Activated CD4-positive, alpha-beta T cell treated with anti-CD3 and anti-CD28 coated beads for 4 hours (primary cell): ENCODE data around the gene COL15A1.
"Not testable (repeated sequence)": the region's sequence is repeated elsewhere in the genome, so short reads cannot be mapped to it uniquely, and the experiment has no call there.

Source experiments
- DNase-seq, 2 donors: peaks; one replicate each; pipeline ENCODE4 v3.0.0-alpha.2; 2020

The COL15A1 gene

DNA sequence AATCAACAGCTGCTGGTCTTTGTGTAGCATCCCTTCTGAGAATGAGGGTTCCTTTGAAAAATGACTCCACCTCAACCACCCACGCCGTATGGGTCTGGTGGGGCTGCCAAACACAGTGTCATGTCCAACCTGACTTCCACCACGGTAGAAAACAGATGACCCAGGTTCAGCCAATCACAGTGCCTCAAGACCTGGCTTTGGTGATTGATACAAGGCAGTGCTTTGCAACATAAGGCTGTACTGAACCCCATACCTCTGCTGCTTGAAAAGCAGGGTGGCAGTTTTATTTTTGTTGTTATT is 149.7 kb downstream of the COL15A1 start:
- no peak for DNase-seq

DNA sequence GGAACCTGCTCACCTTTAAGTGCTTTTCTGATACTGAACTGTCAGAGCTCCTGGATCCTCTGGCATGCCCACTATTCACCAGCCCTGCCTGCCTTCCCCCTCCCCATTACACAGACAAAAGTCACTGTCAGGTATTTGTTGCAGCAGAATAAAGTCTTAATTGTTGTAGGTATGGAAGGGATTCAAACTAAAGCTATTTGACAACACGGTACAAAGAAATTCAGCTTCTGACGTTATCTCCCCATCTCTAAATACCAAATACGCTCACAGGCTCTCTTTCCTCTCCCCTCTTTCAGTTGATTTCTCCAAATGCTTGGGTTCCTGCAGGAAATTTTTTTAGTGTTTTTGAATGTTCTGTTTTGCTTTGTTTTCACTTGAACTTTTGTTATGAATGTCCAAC is 151.9 kb downstream of the COL15A1 start:
- DNase-seq, result no peak

DNA sequence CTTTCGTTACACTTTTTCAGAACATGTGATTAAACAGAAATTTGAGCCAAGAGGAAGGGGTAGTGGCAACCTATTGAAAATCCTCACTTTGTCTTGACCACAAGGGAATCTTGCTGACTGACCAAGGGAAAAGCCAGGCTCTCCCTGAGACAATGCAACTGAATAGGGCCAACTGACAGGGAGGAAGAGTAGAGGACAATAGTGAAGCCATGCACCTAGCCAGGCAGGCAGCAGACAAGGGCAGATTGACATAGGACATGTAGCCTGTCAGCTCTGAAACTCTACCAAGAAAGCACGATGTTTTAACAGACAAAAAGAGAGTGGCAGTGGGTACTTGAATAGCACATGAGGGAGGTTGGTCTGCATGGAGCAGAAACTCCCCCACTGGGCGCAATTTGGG is 152.7 kb downstream of the COL15A1 start:
- no peak for DNase-seq

DNA sequence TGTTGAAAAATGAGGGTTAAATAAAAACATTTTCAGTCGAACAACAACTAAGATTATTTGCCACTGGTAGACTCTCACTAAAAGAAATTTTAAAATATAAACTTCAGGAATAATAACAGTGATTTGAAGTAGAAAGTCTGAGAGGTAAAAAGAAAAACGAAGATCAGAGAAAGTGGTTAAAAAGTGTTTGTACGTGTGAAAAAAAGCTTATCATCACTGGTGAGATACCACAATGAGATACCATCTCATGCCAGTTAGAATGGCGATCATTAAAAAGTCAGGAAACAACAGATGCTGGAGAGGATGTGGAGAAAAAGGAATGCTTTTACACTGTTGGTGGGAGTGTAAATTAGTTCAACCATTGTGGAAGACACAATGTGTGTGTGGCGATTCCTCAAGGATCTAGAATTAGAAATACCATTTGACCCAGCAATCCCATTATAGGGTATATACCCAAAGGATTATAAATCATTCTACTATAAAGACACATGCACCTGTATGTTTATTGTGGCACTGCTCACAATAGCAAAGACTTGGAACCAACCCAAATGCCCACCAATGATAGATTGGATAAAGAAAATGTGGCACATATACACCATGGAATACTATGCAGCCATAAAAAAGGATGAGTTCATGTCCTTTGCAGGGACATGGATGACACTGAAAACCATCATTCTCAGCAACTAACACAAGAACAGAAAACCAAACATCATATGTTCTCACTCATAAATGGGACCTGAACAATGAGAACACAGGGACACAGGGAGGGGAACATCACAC is 156.3 kb downstream of the COL15A1 start:
- not testable (repeated sequence) for DNase-seq

DNA sequence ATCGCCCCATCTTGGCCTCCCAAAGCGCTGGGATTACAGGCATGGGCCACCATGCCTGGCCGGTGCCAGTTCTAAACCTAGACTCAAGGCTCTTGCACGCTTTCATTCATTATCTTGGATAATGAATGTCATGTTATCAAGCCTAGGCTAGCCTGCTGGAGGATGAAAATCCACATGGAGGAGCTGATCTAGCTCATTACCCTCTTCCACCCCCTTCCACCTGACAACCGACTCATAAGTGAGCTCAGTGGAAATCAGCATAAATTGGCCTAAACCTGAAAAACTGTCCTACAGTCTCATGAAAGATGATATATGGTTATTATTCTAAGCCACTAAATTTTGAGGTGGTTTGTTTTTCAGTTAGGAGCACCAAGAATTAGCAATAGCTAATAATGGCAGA is 157.6 kb downstream of the COL15A1 start:
- DNase-seq, result no peak

DNA sequence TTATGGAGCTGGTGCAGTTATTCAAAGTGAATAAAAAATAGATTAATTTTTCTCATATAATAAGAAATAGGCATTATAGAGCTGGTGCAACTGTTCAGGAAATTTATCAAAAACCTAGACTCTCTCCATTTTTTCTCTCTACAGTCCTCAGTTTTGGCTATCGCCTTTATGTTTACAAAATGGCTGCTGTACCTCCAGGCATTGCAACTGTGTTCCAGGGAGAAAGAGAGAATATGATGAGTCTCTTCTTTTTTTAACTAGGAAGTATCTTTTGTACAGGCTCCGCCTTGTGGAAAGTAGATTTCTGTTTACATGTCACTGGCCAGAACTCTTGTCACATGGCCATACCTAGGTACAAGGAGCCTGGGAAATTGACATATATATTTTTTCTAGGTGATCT is 158.1 kb downstream of the COL15A1 start:
- DNase-seq, result no peak

DNA sequence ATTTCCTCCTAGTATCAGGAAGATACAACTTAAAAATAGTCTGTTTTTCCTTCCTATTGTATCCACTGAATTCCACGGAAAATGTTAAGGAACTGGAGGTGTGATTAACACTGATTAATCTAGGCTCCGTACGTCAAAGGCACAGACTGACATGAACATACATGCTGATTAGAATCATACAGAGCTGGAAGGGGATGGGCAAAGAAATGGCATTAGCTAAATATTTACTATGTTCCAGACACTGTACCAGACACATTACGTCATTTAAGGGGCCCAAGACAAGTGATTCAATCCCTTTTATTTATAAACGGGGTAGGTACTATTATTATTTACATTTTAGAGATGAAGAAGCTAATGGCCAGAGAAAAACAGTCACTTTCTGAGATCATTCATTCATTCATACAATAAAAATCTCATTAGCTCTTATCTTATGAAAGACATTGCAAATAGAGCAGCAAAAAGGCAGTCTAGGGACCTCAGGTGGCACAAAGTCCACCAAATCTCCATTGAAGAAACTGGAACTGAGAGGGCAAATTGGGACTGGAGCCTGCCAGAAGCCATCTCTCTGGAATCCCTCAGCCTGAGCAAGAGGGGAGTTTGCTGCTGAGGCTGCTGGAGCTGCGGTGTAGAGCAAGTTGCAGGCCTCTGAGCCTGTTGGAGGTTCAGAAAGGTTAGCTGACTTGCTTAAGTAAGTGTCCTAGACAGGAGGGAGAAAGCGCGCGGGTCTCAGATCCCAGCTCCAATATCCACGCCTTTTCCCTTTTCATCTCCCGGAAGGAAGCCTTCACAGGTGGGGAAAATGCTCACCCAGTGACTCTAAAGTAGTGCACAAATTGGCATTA is 159.6 kb downstream of the COL15A1 start:
- DNase-seq, result no peak

DNA sequence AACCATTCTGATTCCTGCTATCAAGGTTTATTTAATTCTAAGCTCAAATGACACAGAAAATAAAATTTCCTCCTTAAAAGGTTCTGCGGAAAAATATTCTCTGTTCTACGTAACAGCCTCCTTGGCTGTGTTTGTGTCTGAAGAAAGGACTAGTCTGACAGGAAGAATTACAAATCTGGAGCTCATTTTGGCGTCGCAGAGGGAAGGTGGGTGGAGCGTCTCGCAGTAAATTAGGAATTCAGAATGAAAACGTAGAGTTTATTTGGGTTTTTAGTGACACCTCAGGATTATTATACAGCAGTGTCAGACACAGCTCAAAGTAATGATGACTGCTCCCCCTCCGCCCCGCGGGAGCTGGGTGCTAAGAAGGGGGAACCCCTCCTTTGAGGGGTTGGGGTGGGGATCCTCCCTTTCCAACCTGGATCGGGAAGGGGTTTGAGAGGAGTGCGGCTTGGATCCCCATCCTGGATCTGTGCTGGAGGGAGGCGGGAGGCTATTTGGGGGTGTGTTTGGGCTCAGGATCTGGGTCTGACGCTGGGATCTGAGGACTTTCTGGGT is 160.3 kb downstream of the COL15A1 start:
- peak in 1 of 2 donors; percentile 4 for DNase-seq

DNA sequence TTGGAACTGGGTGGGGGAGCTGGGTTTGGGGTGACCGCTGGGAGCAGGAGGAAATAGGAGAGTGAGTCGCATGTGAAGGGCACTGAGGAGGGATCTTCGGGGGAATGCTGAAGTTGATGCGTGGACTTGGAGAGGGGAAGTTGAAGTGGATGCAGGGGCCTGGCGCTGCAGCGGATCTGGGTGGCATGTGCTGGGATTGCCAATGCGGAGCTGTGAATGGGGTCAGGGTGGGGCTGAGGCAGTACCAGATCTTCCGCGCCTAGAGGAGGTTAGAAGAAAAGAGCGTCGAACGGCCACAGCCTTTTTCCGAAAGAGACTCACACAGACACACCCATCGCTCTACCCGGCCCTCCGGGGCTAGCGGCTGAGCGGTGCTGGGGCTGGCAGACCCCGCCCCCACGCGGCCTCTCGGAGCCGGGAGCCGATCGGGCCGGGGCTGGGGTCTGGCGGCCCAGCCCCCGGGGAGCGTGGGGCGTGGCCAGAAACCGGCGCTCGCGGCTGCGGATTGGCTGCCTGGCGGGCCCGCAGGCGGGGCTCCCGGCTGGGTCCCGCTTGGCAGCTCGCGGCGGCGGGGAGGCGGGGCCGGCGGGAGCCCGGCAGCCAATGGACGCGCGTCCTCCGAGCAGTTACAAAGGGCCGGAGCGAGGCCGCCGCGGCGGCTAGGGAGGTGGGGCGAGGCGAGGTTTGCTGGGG is 160.9 kb downstream of the COL15A1 start, which contains the start of gene TGFBR1:
Gene TGFBR1, plus strand, starts transcription at position 655 of the 693 bp plus-strand sequence. CDS start 93 bp downstream, outside the sequence.
- peak; percentile 89 to 90 for DNase-seq

DNA sequence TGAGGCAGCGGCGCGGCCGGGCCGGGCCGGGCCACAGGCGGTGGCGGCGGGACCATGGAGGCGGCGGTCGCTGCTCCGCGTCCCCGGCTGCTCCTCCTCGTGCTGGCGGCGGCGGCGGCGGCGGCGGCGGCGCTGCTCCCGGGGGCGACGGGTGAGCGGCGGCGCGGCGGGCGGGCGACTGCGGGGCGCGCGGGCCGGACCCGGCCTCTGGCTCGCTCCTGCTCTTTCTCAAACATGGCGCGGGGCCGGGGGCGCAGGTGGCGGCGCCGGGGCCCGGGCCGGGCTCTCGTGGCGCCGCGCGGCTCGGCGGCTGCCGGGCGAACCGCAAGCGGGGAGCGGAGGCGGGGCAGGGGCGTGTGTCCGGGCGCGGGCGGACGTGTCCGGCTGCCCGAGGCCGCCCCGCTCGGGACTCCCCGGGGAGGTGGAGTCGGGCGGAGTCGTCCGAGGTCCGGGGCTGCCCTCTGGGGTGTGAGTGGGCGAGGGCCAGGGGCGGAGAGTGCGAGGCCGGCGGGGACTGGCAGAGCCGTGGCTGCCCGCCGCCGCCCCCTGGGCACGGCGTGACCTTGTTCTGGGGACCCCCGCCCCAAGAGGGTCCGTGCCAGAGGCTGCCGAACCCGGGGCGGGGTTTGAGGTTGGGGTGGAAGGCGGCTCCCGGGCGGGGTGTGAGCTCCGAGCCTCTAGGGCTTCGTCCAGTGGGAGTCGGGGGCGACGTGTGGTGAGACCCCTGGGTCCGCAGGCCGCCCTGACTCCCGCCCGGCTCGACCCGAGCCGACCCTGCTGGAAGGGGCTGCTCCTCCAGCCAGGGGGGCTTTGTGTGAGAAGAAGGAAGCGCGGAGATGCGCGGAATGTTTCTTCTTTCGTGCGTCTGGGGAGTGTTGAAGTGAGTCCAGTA is 161.7 kb downstream of the COL15A1 start:
- peak; percentile 29 to 39 for DNase-seq

DNA sequence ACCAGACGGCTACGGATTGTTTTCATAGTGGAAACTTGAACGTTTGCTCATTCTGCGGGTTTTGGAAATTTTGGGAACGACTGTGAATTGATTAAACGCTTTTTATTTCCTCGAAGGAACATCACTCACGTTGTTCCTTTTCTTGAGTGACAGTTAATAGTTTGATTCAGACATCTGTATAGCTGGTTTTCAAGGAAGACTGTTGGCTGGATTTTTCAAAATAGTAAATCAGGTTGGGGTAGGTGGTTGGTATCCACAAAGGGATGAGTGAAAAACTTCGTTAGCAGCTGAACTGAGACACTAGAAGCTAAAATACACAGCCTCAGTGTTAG is 162.3 kb downstream of the COL15A1 start:
- no peak for DNase-seq

DNA sequence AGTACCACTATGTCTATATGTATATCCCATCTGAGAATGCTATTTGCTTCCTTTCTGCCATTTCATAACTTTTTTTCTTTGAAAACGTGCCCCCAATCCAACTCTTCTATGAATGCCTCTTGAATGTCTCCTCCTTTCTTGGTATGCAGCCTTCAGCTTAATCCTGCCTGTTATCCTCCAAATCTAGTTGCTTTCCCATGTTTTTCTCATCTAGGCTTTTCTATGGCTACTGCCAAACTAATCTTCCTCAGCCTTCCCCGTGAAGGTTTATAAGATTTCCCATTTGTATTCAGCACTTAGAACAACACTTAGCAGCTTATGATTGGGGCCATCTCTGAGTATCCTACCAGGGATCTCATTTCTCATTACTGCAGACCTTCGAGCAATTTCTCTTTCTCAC is 163.7 kb downstream of the COL15A1 start:
- no peak for DNase-seq

DNA sequence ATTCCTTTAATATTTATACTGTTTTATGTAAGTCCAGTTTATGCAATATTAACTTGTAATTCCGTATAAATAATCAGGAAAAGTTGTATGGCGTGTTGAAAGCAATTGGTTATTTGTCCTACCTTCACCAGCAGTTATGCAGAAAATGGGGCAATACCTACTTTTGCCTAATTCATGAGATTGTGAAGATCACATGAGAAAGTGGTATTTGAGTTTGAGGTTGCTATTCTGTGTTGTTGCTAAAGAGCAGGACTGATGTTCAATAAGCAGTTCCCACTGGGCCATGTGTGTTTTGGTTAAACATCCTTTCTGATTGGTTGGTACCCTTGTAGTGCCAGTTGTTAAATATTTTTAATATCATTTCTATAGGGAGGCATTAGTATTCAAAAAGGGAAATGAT is 164.4 kb downstream of the COL15A1 start:
- no peak for DNase-seq

DNA sequence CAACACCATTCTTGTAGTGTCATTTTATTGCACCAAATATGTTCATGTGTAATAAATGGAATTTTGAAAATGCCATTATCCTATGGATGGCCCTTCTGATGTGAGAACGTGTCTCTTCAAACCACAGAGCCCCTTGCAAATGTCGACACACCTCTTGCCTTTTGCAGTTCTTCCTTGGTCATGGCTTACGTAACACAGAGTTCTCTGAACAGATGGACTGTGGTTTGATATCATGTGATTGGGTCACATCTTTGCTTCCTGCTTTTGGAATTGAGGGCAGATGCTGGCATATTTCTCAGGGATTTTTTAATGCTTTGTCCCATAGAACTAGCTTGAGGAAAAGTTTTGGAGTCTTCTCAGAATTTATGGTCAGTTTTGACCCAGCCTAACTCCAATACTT is 165.8 kb downstream of the COL15A1 start:
- DNase-seq, result no peak

DNA sequence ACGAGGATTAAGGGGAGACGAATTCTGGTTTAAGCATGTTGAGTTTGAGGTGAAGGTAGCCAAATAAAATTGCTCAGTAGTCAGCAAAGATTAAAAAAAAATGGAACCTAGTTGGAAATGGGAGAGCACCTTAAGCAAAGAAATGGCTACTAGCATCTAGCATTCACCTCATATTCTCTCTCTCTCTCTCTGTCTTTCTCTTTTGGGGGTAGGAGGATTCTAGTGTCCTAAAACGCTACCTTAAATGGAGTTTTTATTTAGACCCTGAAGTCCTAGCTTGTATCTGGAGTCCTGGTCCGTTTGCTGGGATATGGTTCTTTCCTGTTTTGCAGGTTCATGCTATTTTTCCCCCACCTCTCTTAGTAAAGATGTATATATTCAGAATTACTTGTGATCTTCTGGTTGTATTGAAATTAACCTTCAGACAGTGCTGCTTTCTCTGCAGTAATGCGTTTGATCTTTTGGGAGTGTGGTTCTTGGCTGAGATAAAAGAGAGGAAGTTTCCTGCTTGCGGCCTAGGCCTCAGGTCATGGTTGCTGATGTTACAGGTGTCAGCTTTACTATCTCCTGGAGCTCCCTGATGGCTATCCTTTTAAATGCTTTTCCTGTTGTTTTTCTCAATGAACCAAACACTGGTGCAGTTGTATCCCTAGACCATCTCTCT is 169.2 kb downstream of the COL15A1 start:
- peak; percentile 36 to 38 for DNase-seq

DNA sequence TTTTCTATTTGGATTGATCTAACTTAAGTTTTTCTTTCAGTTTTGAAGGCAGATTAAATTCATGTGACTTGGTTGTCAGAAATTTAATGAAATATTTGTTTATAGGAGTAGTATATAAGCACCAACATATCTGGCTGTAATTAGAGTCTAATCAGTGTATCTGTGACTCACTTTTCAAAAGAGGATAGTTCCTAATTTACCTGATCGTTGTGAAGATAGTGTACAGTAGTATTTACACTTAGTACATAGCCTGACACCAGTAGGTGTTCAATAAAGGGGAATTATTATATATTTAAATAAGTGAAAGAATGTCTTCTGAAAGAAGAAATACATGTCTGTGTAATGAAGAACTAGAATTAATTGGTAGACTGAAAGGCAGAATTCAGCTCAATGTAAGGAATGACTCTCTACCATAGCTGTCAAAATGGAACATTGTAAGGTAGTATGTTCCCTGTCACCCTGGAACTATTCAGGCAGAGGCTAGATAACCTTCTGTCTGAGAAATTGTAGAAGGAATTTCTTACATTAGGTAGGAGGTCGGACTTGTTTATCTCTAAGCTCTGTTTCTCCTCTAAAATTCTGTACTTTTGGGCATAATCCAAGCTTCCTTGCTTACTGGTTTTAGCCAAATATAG is 169.8 kb downstream of the COL15A1 start:
- no peak for DNase-seq

DNA sequence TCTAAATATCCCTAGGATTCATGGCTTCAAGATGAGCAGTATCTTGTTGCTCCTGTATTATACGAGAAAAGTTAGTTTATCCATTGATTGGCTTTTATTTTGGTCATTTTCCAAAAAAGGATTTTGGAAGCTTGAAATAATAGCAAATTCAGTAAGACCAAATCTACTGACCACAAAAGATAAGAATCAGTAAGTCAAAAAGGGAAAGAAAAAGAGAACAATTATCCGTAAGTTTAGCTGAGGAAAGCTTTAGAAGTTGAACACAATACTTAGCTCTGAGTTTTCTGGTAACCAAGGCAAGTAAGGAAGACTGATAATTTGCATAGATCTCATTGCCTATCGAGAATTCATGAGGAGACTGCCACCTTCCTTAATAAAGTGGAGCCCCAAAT is 170.3 kb downstream of the COL15A1 start:
- no peak for DNase-seq

DNA sequence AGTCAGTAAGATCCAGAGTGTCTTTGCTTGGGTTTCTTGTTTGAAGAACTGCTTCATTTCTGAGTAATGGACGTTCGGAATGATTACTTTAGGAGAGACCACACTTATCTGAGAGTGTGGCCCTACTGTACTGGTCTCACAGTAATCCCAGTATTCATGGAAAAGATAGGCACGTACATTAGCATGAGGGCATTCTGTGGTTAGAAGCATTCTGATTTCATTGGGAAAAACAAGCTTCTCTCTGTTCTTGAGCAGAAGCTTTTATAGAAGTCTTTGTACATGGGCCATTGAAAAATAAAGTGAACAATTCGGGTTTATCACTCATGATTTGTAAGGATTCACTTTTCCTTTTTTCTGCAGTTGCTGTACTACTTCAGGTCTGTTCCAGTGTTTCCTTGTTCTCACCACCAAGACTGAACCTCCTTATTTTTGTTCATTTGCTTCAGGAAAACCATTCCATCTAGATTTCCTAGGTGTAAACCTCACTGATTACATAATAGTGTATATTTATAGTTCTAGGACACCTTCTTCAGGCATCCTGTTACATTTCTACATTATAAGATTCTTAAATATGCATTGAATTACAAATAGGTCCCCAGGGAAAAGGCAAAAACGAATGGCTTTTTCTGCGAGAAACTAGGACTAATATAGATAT is 171.3 kb downstream of the COL15A1 start:
- no peak for DNase-seq

DNA sequence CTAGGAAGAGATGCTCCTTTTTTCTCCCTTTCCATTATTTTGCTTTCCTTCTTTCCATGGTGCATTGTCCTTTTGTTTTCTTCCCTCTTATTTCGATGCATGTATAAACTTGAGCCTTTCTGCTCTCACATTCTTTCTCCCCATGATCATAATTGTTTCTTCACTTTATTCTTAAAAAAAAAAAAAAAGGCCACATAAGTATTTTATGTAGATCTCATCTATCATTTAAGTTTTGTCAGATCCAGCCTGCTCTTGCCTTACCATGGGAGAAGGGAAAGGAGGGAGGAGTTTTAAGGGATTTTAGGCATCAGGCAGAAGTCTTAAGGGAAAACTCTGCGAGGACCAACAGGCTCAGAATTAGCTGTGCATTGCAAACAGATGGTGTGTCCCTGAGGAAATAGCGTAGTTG is 172.3 kb downstream of the COL15A1 start:
- DNase-seq, result no peak

DNA sequence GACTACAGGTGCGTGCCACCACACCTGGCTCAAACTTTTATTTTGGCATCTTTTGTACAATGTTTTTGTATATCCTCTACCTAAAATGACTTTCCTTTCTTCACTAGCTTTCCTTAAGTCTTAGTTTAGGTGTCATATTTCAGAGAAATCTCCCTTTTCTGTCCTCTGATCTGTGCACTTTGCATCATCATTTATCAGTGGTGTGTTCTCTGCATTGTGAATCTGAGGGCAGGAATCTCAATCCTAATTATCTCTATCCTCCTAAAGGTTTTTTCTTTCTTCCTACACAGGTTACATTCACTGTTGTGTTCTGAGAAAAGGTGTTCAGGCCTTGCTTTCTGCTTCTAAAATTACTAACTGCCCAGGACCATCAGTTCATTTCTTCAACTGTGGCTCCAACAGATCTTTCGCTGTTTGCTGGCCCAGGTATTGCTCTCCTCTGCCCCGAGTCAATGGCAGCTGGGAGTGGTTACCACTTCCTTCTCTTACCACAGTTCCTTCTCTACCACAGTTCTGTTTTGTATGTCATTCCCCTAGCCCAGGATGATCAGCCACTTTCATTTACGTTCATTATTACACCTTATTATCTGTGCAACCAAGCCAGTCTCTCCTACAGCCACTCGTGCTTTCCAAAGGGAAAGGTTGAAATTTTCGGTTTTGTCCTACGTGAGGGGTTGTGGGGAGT is 175.2 kb downstream of the COL15A1 start:
- DNase-seq, result peak; percentile 33 to 44
